ENCODE data around the gene ZNF667.

Gene ZNF667

GRCh38 chr19:56403261-56403660, 73.9 kb downstream of the ZNF667 start:
- Mint-ChIP-seq H3K36me3 (ENCODE audit: low read depth) (peaks cover 95% of the 10 kb centered on the region), H3K27me3 (ENCODE audit: low read depth) (no peaks in the 10 kb centered on the region), H3K9me3 (peaks cover 78% of the 10 kb centered on the region), H3K4me3 (peak overlapping the region; percentile 84 to 99 (median 93)), H3K27ac (peak overlapping the region; percentile 94 to 96 (median 95)), H3K4me1 (peaks cover 15% of the 10 kb centered on the region)
- TF ChIP-seq, protein P1, sequence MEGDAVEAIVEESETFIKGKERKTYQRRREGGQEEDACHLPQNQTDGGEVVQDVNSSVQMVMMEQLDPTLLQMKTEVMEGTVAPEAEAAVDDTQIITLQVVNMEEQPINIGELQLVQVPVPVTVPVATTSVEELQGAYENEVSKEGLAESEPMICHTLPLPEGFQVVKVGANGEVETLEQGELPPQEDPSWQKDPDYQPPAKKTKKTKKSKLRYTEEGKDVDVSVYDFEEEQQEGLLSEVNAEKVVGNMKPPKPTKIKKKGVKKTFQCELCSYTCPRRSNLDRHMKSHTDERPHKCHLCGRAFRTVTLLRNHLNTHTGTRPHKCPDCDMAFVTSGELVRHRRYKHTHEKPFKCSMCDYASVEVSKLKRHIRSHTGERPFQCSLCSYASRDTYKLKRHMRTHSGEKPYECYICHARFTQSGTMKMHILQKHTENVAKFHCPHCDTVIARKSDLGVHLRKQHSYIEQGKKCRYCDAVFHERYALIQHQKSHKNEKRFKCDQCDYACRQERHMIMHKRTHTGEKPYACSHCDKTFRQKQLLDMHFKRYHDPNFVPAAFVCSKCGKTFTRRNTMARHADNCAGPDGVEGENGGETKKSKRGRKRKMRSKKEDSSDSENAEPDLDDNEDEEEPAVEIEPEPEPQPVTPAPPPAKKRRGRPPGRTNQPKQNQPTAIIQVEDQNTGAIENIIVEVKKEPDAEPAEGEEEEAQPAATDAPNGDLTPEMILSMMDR (IDR thresholded peaks at IDR 0.05; ENCODE audit: unreplicated experiment in 3 of 3), result no peak

DNA sequence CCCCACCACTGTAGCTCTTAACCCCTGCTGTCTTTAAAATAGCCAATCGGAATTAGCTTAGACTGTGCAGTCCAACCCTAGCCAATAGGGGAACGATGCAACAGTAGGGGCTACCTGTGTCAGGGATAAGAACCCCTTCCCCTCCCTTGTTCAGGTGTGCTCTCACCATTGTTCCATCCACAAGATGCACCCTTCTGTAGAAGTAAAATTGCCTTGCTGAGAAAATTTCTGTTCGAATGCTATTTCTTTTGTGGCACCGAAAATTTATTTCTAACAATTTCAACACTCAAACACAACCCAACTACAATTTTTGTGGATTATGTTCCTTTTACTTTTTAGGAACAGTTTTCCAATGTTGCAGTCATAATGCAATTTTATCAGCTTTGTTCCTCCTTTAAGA, 76.7 kb downstream of the ZNF667 start:
- H3K36me3 Mint-ChIP-seq (ENCODE audit: low read depth), result peaks cover 94% of the 10 kb centered on the region
- no peaks in the 10 kb centered on the region for H3K27me3 Mint-ChIP-seq (ENCODE audit: low read depth)
- TF ChIP-seq, protein P1 (IDR thresholded peaks at IDR 0.05; ENCODE audit: unreplicated experiment in 3 of 3), result no peak
- no peak overlapping the region for H3K27ac Mint-ChIP-seq
- H3K9me3 Mint-ChIP-seq, result peaks cover 74% of the 10 kb centered on the region
- no peak overlapping the region for H3K4me3 Mint-ChIP-seq
- peaks cover 15% of the 10 kb centered on the region for H3K4me1 Mint-ChIP-seq

- H3K36me3 Mint-ChIP-seq (ENCODE audit: low read depth), result peaks cover 94% of the 10 kb centered on the region
- H3K27me3 Mint-ChIP-seq (ENCODE audit: low read depth), result no peaks in the 10 kb centered on the region
- no peak overlapping the region for H3K27ac Mint-ChIP-seq
- TF ChIP-seq, protein P1 (IDR thresholded peaks at IDR 0.05; ENCODE audit: unreplicated experiment in 3 of 3), result no peak
- peak overlapping the region in 1 of 3 experiments; percentile 7 for H3K4me3 Mint-ChIP-seq
- H3K4me1 Mint-ChIP-seq, result peaks cover 5% of the 10 kb centered on the region
- peaks cover 74% of the 10 kb centered on the region for H3K9me3 Mint-ChIP-seq
These were observed 78.3 kb downstream of the ZNF667 start for GRCh38 chr19:56398809-56399208.

GRCh38 chr19:56393119-56394012, 83.8 kb downstream of the ZNF667 start, which contains the start of gene ZNF582:
ZNF582 (minus strand) TSS chr19:56393534; CDS start chr19:56391752, 1,782 bp downstream.
- H3K27ac Mint-ChIP-seq, result peak within 1 kb of the TSS; percentile 91 to 94 (median 94)
- no peaks in the 10 kb centered on the region for H3K27me3 Mint-ChIP-seq (ENCODE audit: low read depth)
- peaks cover 86% of the 10 kb centered on the region for H3K36me3 Mint-ChIP-seq (ENCODE audit: low read depth)
- peaks cover 61% of the 10 kb centered on the region for H3K9me3 Mint-ChIP-seq
- TF ChIP-seq, protein P1 (IDR thresholded peaks at IDR 0.05; ENCODE audit: unreplicated experiment in 3 of 3), result peak; percentile 74 to 93 (median 86)
- peaks cover 5% of the 10 kb centered on the region for H3K4me1 Mint-ChIP-seq
- peak within 1 kb of the TSS; percentile 96 to 99 (median 96) for H3K4me3 Mint-ChIP-seq
